Measurements from ENCODE around the gene PPP1R3D.

DNA sequence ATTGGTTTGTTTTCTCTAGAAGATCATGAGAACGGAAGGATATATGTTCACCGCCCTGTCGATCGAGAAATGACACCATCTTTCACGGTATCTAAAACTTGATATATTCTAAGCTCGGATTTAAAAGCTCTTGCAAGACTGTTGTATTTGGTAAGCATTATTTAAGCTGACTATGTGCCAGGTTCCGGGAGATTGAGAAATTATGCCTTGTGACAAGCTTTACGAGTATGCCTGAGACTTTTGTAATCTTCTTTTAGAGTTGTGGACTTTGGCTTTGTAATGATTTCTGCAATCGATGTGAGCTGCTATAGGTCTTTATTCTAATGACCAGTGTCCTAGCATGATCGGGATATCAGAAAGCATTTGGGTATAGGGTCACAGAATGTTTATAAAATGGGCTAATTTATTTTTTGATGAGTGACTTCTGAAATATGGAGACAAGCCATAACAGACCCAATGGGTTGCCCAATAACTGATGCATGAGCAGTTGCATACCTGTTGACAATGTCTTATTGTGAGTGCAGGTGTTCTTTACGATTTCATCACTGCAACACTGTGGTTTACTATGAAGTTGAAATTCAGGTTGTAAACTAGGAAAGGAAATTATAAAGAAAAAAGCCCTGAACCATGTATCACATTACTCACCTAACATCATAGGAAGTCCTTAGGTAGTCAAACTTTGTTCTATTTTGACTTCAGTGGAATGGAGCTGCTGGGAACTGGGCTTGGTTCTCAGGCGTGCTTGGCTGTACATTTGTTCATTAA, 32.1 kb upstream of the PPP1R3D start:
- no peak for TF ChIP-seq BHLHE40 (IDR thresholded peaks at IDR 0.05; ENCODE audit: borderline replicate concordance)
- TF ChIP-seq SUZ12 (IDR thresholded peaks at IDR 0.05) = no peak
